HG03175 (cell line): ENCODE measurements around the gene TNFRSF25.

Experiments
- ATAC-seq: cut with Tn5 transposase; IDR thresholded peaks from one replicate; pipeline ENCODE4 v1.9.1; 2021; ENCODE audit warnings: mild to moderate bottlenecking, moderate library complexity; ENCODE audit not compliant: unreplicated experiment

TNFRSF25 gene, protein sequence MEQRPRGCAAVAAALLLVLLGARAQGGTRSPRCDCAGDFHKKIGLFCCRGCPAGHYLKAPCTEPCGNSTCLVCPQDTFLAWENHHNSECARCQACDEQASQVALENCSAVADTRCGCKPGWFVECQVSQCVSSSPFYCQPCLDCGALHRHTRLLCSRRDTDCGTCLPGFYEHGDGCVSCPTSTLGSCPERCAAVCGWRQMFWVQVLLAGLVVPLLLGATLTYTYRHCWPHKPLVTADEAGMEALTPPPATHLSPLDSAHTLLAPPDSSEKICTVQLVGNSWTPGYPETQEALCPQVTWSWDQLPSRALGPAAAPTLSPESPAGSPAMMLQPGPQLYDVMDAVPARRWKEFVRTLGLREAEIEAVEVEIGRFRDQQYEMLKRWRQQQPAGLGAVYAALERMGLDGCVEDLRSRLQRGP

GRCh38 chr1:6466023-6466422 lies at the start of gene TNFRSF25:
Gene TNFRSF25 (minus strand): TSS chr1:6466173. CDS start chr1:6466107, 66 bp downstream.
- no peak for ATAC-seq

DNA sequence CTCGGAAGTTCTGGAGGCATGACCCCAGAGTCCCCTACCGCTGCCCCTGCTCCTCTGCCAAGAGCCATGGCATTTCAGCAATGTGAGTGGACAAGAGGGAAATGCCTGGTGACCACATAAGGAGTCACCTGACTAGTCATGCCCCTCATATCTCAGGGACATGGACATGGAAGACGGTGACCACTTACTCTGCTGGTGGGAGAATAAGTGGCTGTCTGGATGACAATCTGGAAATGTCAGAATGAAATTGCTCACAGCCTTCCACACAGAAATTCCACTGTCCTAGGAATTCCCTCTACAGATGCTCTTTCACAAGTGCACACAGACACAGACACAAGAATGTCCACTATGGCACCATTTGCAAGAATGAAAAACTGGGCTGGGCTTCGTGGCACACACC lies 49.8 kb upstream of the TNFRSF25 start:
- ATAC-seq = no peak

GRCh38 chr1:6513320-6513801 lies 47.4 kb upstream of the TNFRSF25 start:
- no peak for ATAC-seq

DNA sequence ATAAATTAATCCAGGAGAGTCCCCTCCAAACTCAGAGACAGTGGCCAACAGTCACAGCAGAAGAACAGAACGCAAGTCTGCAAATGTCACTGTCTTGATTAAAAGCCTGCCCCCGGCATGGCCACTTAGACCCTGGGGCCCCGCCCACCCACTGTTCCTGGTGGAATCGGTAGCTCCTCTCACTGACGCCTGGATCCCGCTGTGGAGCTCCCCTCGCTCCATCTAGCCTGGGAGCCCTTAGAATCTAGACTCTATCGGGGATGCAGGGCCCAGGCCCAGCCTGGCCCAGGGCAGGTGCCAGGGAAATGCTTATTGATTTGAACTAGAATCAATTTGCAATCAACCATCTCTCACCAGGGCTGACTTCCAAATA lies 46.9 kb upstream of the TNFRSF25 start:
- no peak for ATAC-seq

DNA sequence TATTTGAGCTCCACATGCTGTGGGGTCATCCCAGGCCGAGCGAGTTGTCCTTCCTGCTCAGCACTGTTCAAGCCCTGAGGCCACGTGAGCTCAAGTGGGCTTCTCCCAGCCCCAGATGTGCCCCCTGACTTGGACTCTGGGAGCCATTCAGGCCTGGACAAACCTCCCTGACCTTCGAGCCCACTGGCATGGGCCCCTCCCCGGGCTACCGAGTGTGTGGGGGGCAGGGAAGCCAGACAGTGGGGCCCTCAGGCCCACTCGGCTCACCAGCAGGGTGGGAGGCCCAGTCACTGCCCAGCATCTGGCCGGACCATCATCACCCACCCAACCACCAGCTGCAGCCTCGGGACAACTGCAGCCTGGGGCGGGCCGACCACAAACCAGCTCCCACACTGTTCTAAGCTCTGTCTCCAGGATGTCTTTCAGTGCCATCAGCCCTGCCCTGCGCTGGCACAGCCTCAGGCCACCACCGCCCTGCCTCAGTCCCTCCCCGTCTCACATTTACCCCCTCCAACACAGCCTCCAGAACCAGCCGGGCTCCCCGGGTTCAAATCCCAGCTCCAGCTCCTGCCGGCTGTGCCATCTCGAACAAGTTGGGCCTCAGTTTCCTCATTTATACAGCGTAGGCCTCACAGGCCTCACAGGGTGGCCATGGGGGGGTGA lies 46.4 kb upstream of the TNFRSF25 start:
- no peak for ATAC-seq

GRCh38 chr1:6511561-6512244 lies 45.7 kb upstream of the TNFRSF25 start:
- ATAC-seq = no peak

DNA sequence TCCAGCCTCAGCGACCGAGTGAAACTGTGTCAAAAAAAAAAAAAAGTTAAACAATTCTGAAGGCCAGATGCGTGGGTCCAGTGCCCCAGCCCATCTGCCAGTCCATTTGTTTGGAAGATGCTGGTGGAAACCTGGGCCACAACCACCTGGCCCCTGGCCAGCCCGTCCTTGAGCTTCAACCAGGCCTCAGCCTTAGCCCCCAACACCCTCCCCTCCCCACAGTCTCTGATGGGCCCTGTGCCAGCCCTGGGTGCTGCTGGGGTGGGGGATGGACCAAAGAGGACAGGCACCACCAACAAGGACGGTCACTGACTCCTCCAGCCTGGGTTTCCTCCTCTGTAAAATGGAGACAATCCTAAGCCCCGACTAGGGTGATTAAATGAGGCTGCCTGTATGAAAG lies 45.1 kb upstream of the TNFRSF25 start:
- no peak for ATAC-seq

DNA sequence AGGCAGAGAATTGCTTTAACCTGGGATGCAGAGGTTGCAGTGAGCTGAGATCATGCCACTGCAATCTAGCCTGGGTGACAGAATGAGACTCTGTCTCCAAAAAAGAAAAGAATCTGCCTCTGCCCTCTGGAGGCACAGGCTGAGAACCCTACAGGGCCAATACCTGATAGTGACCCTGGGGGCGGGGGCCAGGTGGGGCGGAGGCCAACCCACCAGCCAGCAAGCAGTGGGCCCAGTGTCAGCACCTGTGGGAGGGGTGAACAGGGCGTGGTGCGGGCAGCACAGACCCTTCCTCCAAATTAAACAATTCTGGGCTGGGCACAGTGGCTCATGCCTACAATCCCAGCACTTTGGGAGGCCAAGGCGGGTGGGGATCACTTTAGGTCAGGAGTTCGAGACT lies 44.5 kb upstream of the TNFRSF25 start:
- no peak for ATAC-seq

GRCh38 chr1:6509919-6510291 lies 43.9 kb upstream of the TNFRSF25 start:
- ATAC-seq = no peak

- ATAC-seq = no peak
These were observed 43.4 kb upstream of the TNFRSF25 start for GRCh38 chr1:6509220-6509918.

GRCh38 chr1:6508816-6509189 lies 42.8 kb upstream of the TNFRSF25 start:
- no peak for ATAC-seq

GRCh38 chr1:6508154-6508815 lies 42.3 kb upstream of the TNFRSF25 start:
- ATAC-seq = no peak

- no peak for ATAC-seq
These were observed 41.5 kb upstream of the TNFRSF25 start for GRCh38 chr1:6507461-6507911.

DNA sequence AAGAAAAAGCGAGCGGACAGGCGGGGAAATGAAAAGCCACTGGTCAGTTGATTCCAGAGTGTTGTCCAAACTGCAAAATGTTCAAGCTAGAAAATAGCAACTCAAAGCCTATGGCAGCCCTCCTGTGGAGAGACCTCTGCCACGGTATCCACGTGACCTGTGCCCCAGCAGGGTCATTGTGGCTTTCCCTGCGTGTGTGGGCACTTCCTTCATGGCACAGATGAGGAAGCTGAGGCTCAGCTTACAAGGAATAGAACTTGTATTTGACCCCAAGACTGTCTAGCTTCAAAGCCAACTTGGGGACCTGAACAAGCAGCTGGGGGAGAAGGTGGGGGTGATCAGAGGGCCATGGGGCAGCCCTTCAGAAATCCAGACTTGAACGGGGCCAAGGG lies 41.1 kb upstream of the TNFRSF25 start:
- no peak for ATAC-seq

GRCh38 chr1:6506210-6507036 lies 40.5 kb upstream of the TNFRSF25 start:
- ATAC-seq = no peak

- ATAC-seq = no peak
These were observed 39.6 kb upstream of the TNFRSF25 start for GRCh38 chr1:6505367-6506209.

DNA sequence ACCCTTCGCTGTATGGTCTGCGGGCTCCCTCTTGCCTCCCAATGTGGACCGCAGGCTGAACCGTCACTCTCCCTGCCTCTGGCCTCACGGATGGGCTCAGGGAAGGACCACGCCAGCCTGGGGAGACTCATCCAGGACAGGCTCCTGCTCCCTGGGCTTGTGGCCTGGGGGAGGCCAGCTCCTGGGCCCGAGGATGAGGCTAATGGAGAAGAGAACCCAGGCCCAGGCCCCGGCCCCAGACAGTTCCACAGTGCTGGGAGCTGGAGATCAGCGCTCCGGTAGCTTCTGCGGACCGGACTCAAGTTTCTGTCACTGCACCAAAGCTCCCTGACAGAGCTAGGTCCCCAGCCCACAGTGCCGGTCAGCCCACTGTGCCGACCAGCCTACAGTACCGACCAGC lies 38.9 kb upstream of the TNFRSF25 start:
- ATAC-seq = no peak

DNA sequence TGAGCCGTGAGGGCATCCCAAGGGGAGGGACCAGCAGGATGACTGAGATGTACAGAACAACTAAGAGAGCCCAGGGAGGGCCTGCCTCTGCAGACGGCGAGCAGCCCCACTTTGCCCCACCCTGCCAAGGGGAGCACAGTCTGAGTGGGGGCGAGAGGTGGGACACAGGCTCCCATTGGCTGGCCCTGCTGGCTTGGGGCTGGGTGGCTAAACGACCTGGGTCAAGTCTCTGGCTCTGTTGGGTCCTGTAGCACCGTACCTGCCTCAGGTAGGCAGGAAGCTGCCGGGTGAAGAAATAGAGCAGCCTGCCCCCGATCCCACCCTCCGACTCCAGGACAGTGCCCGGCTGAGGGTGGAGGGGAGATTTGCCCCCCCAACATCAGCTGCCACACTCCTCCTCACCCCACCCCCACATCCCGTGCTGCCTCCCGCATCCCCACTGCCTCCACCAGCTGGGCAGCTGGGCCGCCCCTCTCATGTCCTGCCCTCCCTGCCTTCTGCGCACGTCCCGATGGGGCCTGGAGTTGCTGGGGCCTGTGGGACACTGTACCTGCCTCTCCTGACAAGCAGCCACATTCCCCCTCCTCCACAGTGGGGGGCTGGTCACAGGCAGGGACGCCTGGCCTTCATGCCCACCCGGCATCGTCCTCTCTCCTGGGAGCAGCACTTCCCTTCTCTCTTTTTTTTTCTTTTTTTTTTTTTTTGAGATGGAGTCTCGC lies 38.1 kb upstream of the TNFRSF25 start:
- no peak for ATAC-seq
